ENCODE data around the gene TMEM258. TPM values are rescaled to one million over a fixed set of nuclear protein-coding genes. Genes with fewer than 3 reads are reported as not detected.

Gene TMEM258
- total RNA-seq, 2 donors from 2014 or later: 145 to 153 TPM

- Mint-ChIP-seq H3K27ac (no peak overlapping the region), H3K36me3 (peaks cover under 1 to 7% of the 10 kb centered on the region in 2 donors), H3K9me3 (no peaks in the 10 kb centered on the region)
- ATAC-seq (no peak), DNase-seq (ENCODE audit: low spot score in 2 of 2) (no peak)
These were observed 14.4 kb upstream of the TMEM258 start for GRCh38 chr11:61806785-61807184.

GRCh38 chr11:61805146-61805545 is 12.7 kb upstream of the TMEM258 start:
- DNase-seq (ENCODE audit: low spot score in 2 of 2): no peak
- Mint-ChIP-seq H3K27ac (no peak overlapping the region), H3K36me3 (peaks cover 0 to 6% of the 10 kb centered on the region in 2 donors), H3K9me3 (no peaks in the 10 kb centered on the region)
- ATAC-seq: no peak

GRCh38 chr11:61803889-61804647 is 11.7 kb upstream of the TMEM258 start:
- ATAC-seq (no peak), DNase-seq (ENCODE audit: low spot score in 2 of 2) (no peak)
- peaks cover 0 to 14% of the 10 kb centered on the region in 2 donors for H3K36me3 Mint-ChIP-seq
- H3K9me3 Mint-ChIP-seq: no peaks in the 10 kb centered on the region
- H3K27ac Mint-ChIP-seq: peak overlapping the region in 1 of 2 donors; percentile 63

- Mint-ChIP-seq H3K9me3 (no peaks in the 10 kb centered on the region), H3K27ac (no peak overlapping the region), H3K36me3 (peaks cover 0 to 25% of the 10 kb centered on the region in 2 donors)
- ATAC-seq: no peak
- DNase-seq (ENCODE audit: low spot score in 2 of 2): no peak
These were observed 10.2 kb upstream of the TMEM258 start for GRCh38 chr11:61802605-61803004.

- Mint-ChIP-seq H3K9me3 (no peaks in the 10 kb centered on the region), H3K36me3 (peaks cover 19 to 45% of the 10 kb centered on the region in 2 donors), H3K27ac (no peak overlapping the region)
- ATAC-seq (no peak), DNase-seq (ENCODE audit: low spot score in 2 of 2) (no peak)
These were observed 8.2 kb upstream of the TMEM258 start for GRCh38 chr11:61800331-61801281.

- H3K27ac Mint-ChIP-seq: no peak overlapping the region
- ATAC-seq (no peak), DNase-seq (ENCODE audit: low spot score in 2 of 2) (no peak)
- H3K36me3 Mint-ChIP-seq: peaks cover 25 to 46% of the 10 kb centered on the region in 2 donors
- no peaks in the 10 kb centered on the region for H3K9me3 Mint-ChIP-seq
These were observed 7.4 kb upstream of the TMEM258 start for GRCh38 chr11:61799665-61800284.

GRCh38 chr11:61797263-61797944 is 5.0 kb upstream of the TMEM258 start:
- no peak overlapping the region for H3K27ac Mint-ChIP-seq
- ATAC-seq (no peak), DNase-seq (ENCODE audit: low spot score in 2 of 2) (peak in 1 of 2 donors; percentile 45)
- H3K9me3 Mint-ChIP-seq: no peaks in the 10 kb centered on the region
- peaks cover 39 to 48% of the 10 kb centered on the region in 2 donors for H3K36me3 Mint-ChIP-seq

GRCh38 chr11:61795876-61796526 is 3.6 kb upstream of the TMEM258 start:
- DNase-seq (ENCODE audit: low spot score in 2 of 2): no peak
- peak overlapping the region; percentile 77 to 81 for H3K27ac Mint-ChIP-seq
- no peaks in the 10 kb centered on the region for H3K9me3 Mint-ChIP-seq
- ATAC-seq: no peak
- peaks cover 48 to 58% of the 10 kb centered on the region in 2 donors for H3K36me3 Mint-ChIP-seq

GRCh38 chr11:61795459-61795858 is 3.1 kb upstream of the TMEM258 start:
- Mint-ChIP-seq H3K36me3 (peaks cover 48 to 58% of the 10 kb centered on the region in 2 donors), H3K9me3 (no peaks in the 10 kb centered on the region), H3K27ac (peak overlapping the region; percentile 68 to 77)
- ATAC-seq: no peak
- DNase-seq (ENCODE audit: low spot score in 2 of 2): no peak

GRCh38 chr11:61794579-61794978 is 2.2 kb upstream of the TMEM258 start:
- peaks cover 48 to 54% of the 10 kb centered on the region in 2 donors for H3K36me3 Mint-ChIP-seq
- H3K27ac Mint-ChIP-seq: peak overlapping the region in 1 of 2 donors; percentile 29
- DNase-seq (ENCODE audit: low spot score in 2 of 2): no peak
- H3K9me3 Mint-ChIP-seq: no peaks in the 10 kb centered on the region
- no peak for ATAC-seq

- peak overlapping the region; percentile 98 to 99 for H3K27ac Mint-ChIP-seq
- no peak for DNase-seq (ENCODE audit: low spot score in 2 of 2)
- no peak for ATAC-seq
- no peaks in the 10 kb centered on the region for H3K9me3 Mint-ChIP-seq
- peaks cover 48 to 49% of the 10 kb centered on the region in 2 donors for H3K36me3 Mint-ChIP-seq
These were observed 1.4 kb upstream of the TMEM258 start for GRCh38 chr11:61793829-61794204.

GRCh38 chr11:61793083-61793828 is 857 bp upstream of the TMEM258 start:
- no peak for DNase-seq (ENCODE audit: low spot score in 2 of 2)
- Mint-ChIP-seq H3K36me3 (peaks cover 44 to 48% of the 10 kb centered on the region in 2 donors), H3K27ac (peak overlapping the region; percentile 98 to 99), H3K9me3 (no peaks in the 10 kb centered on the region)
- peak in 1 of 2 donors; percentile 34 for ATAC-seq

GRCh38 chr11:61791737-61792309 is 576 bp downstream of the TMEM258 start:
- Mint-ChIP-seq H3K36me3 (peaks cover 30 to 41% of the 10 kb centered on the region in 2 donors), H3K9me3 (no peaks in the 10 kb centered on the region), H3K27ac (peak overlapping the region; percentile 98 to 99)
- peak; percentile 36 to 56 for ATAC-seq
- DNase-seq (ENCODE audit: low spot score in 2 of 2): peak in 1 of 2 donors; percentile 44

GRCh38 chr11:61787928-61788491 is 4.4 kb downstream of the TMEM258 start:
- peaks cover 10 to 12% of the 10 kb centered on the region in 2 donors for H3K36me3 Mint-ChIP-seq
- no peaks in the 10 kb centered on the region for H3K9me3 Mint-ChIP-seq

More at GRCh38 chr11:61787928-61788491, 4.4 kb downstream of the TMEM258 start:
- no peak for ATAC-seq
- no peak for DNase-seq (ENCODE audit: low spot score in 2 of 2)
- H3K27ac Mint-ChIP-seq: no peak overlapping the region

All from activated naive CD4-positive, alpha-beta T cell treated with anti-CD3 and anti-CD28 coated beads, Interleukin-2, amount 50 U/mL, for 72 hours (primary cell).